Measurements from ENCODE around the gene PIP5KL1.

PIP5KL1 gene

GRCh38 chr9:127968042-127968441 lies 37.5 kb upstream of the PIP5KL1 start:
- DNase-seq, result peak; percentile 34

GRCh38 chr9:127967151-127967809 lies 36.7 kb upstream of the PIP5KL1 start:
- no peak for DNase-seq

- no peak for DNase-seq
Measured at GRCh38 chr9:127966416-127967150, 36.0 kb upstream of the PIP5KL1 start.

GRCh38 chr9:127965953-127966352 lies 35.4 kb upstream of the PIP5KL1 start:
- DNase-seq, result no peak

- DNase-seq, result no peak
Measured at GRCh38 chr9:127963359-127964064, 32.9 kb upstream of the PIP5KL1 start.

DNA sequence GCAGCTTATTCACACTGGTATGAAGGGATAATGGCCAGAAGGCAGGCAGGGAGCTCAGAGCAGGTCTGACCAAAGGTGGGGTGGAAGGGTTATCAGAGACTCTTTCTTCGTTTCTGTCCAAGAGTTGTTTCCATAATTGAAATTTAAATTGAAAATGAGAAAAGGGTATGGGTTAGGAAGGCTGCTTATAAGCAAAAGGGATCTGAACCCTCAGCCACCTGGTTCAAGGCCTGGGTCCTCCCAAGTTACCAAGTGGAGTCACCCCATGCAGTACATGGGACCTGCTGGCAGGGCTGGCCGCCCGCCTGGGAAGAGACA lies 32.4 kb upstream of the PIP5KL1 start:
- no peak for DNase-seq

GRCh38 chr9:127962278-127962677 lies 31.7 kb upstream of the PIP5KL1 start:
- DNase-seq, result no peak

DNA sequence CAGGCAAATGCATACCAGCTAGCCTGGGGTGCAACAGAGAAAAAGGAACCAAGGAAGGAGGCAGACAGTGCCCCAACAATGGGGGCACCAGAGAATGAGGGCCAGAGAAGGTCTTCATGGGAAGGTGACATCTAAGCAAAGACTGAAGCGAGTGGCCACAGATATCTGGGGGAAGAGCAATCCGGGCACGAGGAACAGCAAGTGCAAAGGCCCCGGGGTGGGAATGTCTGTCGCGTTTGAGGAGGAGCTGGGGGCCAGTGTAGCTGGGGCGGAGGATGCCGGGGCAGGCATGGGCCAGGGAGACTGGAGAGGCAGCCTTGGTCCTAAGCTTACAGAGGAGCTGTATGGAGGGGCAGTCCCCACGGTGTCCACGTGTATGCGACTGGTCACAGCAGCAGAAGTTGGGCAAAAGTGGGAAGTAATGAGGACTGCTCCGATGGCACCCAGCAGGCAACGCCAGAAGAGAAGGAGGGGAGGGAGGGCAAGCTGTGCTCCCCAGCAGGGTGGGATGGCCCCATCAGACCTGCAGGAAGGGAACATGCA lies 31.1 kb upstream of the PIP5KL1 start:
- no peak for DNase-seq

GRCh38 chr9:127961155-127961490 lies 30.5 kb upstream of the PIP5KL1 start:
- DNase-seq, result no peak

DNA sequence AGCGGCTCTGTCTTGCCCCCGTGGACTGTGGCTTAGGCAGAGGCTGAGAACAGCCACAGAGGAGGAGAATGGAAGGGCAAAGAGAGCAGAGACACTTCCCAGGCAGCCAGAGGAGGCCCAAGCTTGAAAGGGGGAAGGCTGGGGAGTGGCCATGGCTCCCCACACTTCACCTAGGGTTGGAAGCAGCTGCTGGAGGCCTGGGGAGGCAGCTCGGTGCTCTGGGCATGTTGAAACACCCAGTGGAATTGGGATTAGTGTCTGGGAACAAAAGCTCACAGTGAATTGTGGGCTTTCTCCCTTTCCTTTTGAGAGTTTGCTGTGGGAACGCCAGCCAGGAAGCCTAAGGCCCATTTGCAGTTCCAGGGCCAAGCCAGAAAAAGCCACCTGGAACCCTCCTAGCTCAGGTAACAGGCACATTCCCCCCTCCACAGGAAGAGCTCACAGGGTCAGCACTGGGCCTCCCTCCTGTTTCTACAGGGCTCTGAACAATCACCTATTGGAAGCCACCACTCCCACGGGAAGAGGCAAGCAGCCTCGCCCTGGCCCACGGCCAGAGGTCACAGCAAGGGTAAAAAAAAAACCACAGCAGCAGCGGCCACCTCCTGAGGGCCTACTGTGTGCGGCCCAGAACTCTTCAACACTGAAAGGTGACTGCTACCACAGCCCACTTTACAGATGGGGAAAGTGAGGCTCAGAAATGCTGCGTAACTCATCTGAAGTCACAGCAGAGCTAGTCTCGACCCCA lies 30.0 kb upstream of the PIP5KL1 start:
- no peak for DNase-seq

DNA sequence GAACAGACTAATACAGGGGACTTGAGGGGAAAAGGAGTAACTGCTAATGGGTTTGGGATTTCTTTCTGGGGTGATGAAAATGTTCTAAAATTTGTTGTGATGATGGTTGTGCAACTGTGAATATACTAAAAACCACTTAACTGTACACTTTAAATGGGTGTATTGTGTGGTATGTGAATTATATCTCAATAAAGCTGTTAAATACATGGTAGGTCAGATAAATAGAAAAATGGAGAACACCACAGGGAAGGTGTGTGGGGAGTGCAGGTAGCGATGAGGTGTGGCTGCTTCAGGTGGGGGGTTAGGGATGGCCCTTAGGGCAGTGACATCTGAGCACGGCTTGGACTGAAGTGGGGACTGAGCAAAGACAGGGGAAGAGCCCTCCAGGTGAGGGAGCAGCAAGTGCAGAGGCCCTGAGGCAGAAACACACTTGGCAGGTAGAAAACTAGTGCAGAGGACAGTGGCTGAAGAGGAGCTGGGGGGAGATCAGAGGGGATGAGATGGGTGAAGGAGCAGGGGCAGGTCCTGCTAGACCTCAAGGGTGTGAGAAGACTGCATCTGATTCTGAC lies 29.3 kb upstream of the PIP5KL1 start:
- no peak for DNase-seq

DNA sequence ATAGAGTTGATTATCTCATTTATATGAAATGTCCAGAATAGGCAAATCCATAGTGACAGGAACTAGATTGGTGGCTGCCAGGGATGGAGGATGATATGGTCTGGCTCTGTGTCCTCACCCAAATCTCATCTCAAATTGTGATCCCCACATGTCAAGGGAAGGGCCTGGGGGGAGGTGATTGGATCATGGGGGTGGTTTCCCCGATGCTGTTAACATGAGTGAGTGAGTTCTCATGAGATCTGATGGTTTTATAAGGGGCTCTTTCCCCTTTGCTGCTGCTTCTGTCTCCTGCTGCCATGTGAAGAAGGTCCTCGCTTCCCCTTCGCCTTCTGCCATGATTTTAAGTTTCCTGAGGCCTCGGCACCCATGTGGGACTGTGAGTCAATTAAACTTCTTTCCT lies 28.8 kb upstream of the PIP5KL1 start:
- no peak for DNase-seq

DNA sequence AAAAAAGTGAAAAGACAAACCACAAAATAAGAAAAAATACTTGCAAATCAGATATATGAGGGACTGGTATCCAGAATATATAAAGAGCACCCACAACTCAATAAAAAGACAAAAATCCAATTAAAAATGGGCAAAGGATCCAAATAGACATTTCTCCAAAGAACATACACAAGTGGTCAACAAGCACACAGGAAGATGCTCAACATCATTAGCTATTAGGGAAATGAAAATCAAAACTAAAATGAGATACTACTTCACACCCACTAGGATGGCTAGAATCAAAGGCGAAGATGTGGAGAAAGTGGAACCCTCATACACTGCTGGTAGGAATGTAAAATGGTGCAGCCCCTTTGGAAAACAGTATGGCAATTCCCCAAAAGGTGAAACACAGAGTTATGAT lies 28.2 kb upstream of the PIP5KL1 start:
- DNase-seq, result no peak

GRCh38 chr9:127955294-127956015 lies 24.9 kb upstream of the PIP5KL1 start:
- DNase-seq, result peak; percentile 89

DNA sequence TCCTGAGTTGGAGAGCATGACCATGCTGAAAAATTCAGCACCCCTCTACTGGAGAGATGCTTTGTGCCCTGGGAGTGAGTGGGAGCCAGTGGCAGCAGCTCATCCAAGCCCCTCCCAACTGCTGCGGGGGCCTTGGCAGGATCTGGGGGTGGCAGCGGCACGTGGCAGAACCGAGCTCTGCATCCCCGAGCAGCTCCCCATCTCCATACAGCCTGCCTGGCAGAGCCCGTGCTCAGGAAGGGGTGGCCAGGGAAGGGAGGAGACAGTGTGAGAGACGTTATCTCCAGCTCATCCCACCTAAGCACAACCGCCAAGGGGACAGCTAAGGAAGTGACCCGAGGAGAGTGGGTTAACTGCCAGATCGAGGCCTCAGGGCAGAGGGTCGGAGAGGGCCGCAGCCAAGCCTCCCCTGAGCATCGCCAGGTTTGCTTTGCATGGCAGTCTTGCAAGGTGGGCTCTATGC lies 24.3 kb upstream of the PIP5KL1 start:
- DNase-seq, result no peak

- peak; percentile 53 for DNase-seq
Measured at GRCh38 chr9:127953768-127954505, 23.4 kb upstream of the PIP5KL1 start.

GRCh38 chr9:127953154-127953553 lies 22.6 kb upstream of the PIP5KL1 start:
- no peak for DNase-seq

DNA sequence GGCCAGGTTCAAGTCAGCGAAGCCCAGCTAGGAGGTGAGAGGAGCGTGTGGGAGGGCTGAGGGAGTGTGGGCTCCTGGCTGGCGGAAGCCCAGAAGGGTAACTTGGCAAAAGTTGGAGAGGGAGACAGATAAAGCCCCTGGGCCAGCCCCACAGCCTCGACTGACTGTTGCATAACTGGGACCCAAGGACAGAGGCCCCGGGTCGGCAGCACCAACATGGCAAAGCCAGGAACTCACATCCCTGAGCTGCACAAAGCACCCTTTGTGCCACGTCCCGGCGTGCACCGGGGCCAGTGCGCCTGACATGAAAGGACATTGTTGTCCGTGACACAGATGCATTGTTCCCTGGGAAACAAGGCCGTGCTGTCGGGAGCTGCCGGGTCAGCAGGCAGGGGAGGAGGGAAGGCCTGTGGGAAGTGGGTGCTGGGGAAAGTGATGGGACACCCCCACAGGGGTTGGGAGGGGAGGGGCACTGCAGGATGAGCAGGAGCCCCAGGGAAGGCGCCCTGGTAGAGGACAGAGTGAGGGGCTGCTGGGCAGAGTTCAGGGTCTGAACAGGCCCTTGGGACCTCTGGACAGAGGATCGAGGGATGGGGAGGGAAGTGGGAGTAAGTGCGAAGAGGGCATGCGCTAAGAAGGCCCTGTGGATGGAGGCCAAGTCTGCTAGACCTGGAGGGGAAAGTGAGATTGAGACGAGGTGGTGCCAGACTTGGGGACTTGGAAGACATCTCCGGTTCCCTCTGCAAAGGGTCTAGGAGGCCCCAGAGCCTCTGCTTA lies 20.1 kb upstream of the PIP5KL1 start:
- no peak for DNase-seq

GRCh38 chr9:127949827-127950512 lies 19.4 kb upstream of the PIP5KL1 start:
- DNase-seq, result no peak

Measured in activated CD4-positive, alpha-beta T cell treated with anti-CD3 and anti-CD28 coated beads, Interleukin-10, Interleukin-2, amounts not matched to agents 100 ng/mL and 50 ng/mL, durations not matched to agents 16 hours and 8 hours (primary cell).